Tibial artery (tissue), 4 donors: ENCODE data around the gene GABARAPL2.

ENCODE experiments used
- DNase-seq, 2 donors: peaks; one replicate each; pipeline ENCODE4 v3.0.0-alpha.2; 2019
- H3K27ac ChIP-seq, 2 donors: fragments of 200-600 bp; sonication (generic) in 1 of 2; 1 replicate in 1 of 2; 2 replicates in 1 of 2; pipeline ENCODE4 v1.5.1; 2018 to 2019; ENCODE audit warnings: mild to moderate bottlenecking in 1 of 2
- H3K27me3 ChIP-seq, 2 donors: fragments of 200-600 bp; sonication (generic) in 1 of 2; one replicate each; pipeline versions ENCODE4 v1.5.1 to v1.6.0; 2016 to 2019
- H3K36me3 ChIP-seq, 3 donors: fragments of 200-600 bp; sonication (generic) in 2 of 3; one replicate each; pipeline ENCODE4 v1.5.1; 2016 to 2019; ENCODE audit warnings: mild to moderate bottlenecking in 2 of 3
- H3K4me1 ChIP-seq, 4 donors: fragments of 200-600 bp; sonication (generic) in 2 of 4; 1 replicate in 3 of 4; 2 replicates in 1 of 4; pipeline ENCODE4 v1.5.1; 2016 to 2019
- H3K4me3 ChIP-seq, 2 donors: fragments of 200-600 bp; sonication (generic) in 1 of 2; 1 replicate in 1 of 2; 2 replicates in 1 of 2; pipeline ENCODE4 v1.5.1; 2018 to 2019; ENCODE audit warnings: mild to moderate bottlenecking in 2 of 2
- H3K9me3 ChIP-seq, 3 donors: fragments of 200-600 bp; sonication (generic) in 1 of 3; one replicate each; pipeline ENCODE4 v1.5.1; 2016 to 2019
- intact Hi-C: fragments of 100-400 bp; cut with DNase I; formaldehyde crosslinking; loops from one replicate; pipeline ENCODE4 v1.15.0; 2023; ENCODE audit warnings: low total_unique reads
- TF ChIP-seq, protein P1 (sequence below), 2 experiments: fragments of 200-600 bp in 1 of 2; fragments of 450-650 bp in 1 of 2; IDR thresholded peaks; one replicate each; pipeline ENCODE4 v1.5.1; 2017 to 2019; ENCODE audit warnings: antibody characterized with exemption in 2 of 2, mild to moderate bottlenecking in 1 of 2, moderate library complexity in 1 of 2

Gene GABARAPL2

DNA sequence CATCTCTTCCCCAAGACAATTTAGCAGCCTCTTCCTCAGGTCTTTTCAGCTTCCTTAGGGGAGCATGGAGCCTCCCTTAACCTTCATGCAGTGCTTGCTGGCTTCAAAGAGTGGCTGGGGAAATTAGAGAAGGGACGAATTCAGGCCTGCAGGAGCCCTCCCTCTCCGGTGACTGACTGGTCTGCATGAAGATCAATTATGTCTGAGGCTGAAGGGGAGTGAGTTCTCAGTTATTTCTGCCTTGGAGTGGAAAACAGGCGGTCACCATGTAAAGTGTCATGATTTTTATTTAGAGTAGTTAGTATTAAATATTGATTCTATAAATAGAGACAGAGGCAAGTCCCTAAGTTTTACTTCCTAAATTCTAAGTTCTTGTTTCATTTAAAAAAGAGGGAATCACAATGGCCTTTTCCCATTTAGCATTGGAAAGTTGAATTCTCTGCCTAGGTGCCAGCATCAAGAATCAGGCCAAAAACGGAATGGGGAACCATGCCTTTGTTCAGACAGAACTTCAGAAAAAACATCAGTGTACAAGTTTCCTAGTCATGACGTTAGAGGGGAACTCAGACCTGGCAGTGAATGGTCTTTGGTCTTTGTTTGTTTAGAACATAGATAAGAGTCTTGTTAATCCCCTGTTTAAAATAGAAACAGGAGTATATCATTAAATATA is 4.4 kb downstream of the GABARAPL2 start:
- TF ChIP-seq, protein P1, sequence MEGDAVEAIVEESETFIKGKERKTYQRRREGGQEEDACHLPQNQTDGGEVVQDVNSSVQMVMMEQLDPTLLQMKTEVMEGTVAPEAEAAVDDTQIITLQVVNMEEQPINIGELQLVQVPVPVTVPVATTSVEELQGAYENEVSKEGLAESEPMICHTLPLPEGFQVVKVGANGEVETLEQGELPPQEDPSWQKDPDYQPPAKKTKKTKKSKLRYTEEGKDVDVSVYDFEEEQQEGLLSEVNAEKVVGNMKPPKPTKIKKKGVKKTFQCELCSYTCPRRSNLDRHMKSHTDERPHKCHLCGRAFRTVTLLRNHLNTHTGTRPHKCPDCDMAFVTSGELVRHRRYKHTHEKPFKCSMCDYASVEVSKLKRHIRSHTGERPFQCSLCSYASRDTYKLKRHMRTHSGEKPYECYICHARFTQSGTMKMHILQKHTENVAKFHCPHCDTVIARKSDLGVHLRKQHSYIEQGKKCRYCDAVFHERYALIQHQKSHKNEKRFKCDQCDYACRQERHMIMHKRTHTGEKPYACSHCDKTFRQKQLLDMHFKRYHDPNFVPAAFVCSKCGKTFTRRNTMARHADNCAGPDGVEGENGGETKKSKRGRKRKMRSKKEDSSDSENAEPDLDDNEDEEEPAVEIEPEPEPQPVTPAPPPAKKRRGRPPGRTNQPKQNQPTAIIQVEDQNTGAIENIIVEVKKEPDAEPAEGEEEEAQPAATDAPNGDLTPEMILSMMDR (IDR thresholded peaks at IDR 0.05) = no peak
- H3K27ac ChIP-seq = no peak overlapping the region

DNA sequence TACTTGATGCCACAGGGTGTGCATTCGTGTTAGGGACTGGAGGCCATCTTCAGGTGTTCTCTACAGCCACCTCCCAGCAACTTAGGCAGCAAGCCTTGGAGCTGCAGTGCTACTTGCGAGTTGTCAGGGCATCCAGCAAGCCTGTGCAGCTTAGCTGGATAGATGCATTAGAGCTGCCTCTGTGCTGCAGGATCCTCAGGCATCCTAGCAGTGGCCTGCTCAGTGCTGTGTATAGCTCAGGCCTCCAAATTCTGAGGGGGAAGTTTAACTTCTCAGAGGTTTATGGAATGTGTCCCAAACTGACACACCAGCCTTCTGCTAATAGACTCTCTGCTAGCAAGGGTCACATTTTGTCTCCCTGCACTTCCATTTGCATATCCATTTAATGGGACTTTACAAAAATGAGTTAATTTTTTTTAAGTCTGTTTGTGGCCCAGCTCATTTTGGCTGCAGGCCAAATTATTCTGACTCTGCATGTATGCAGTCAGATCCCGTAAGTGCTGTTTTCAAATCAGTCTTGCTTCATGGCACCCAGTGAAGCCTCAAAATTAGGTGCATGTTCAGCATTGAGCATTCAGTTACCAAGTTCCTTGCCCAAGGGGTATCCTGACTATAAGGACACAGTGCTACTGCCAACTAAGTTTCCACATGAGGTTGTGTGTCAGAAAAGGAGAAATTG is 6.8 kb downstream of the GABARAPL2 start:
- no peaks in the 10 kb centered on the region for H3K9me3 ChIP-seq
- H3K4me3 ChIP-seq = no peak overlapping the region
- intact Hi-C loops = no loop called here
- TF ChIP-seq, protein P1 (IDR thresholded peaks at IDR 0.05) = no peak
- no peak overlapping the region for H3K27ac ChIP-seq
- peaks cover 75 to 98% (median 89%) of the 10 kb centered on the region in 3 donors for H3K36me3 ChIP-seq
- no peaks in the 10 kb centered on the region for H3K27me3 ChIP-seq
- no peak for DNase-seq
- peaks cover 0 to 52% (median 30%) of the 10 kb centered on the region in 4 donors for H3K4me1 ChIP-seq

More for the DNA sequence above, 4.4 kb downstream of the GABARAPL2 start:
- intact Hi-C loops = no loop called here
- no peaks in the 10 kb centered on the region for H3K27me3 ChIP-seq
- H3K36me3 ChIP-seq = peaks cover 61 to 80% (median 71%) of the 10 kb centered on the region in 3 donors
- no peak for DNase-seq
- H3K4me3 ChIP-seq = no peak overlapping the region
- no peaks in the 10 kb centered on the region for H3K9me3 ChIP-seq
- H3K4me1 ChIP-seq = peaks cover 0 to 68% (median 43%) of the 10 kb centered on the region in 4 donors

DNA sequence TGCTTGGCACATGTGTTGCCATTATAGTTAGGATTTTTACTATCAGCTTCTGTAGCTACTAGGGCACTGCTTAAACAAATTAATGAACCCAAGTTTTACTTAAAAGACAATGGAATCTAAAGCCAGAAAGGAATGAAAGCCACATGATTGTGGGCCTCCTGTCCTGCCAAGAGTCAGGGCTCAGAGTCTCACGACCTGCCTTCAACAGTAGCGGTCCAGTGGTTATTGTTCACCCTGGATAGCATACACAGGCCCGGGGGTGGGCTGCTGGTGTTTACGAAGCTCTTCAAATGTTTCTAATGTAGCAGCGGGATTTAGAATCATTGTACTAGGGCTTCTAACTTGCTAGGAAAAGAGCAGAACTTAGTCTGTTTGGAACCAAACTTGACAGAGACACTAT is 7.8 kb downstream of the GABARAPL2 start:
- Histone ChIP-seq H3K27me3 (no peaks in the 10 kb centered on the region), H3K9me3 (no peaks in the 10 kb centered on the region), H3K4me1 (peaks cover 0 to 42% (median 23%) of the 10 kb centered on the region in 4 donors), H3K27ac (no peak overlapping the region), H3K36me3 (peaks cover 77 to 98% (median 89%) of the 10 kb centered on the region in 3 donors), H3K4me3 (no peak overlapping the region)
- intact Hi-C loops = no loop called here
- TF ChIP-seq, protein P1 (IDR thresholded peaks at IDR 0.05) = no peak
- no peak for DNase-seq

DNA sequence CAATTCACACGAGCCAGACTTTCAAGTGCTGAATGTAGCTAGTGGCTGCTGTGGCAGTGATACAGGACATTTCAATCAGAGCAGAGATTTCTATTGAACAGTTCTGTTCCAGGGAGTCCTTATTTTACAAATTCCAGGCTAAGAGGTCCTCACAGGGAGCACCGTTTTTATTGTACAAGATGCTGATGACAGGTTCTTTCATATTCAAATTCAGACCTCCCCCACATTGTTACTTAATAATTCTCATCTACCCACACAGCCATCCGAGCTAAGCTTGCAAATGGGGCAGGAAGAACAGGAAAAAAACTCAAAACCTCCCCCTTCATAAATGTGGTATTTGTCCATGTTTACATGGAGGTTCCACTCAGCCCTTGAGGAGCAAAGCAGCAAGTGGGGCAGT is 9.8 kb downstream of the GABARAPL2 start:
- DNase-seq = no peak
- Histone ChIP-seq H3K4me1 (peaks cover 0 to 22% (median 9%) of the 10 kb centered on the region in 4 donors), H3K27ac (no peak overlapping the region), H3K9me3 (no peaks in the 10 kb centered on the region), H3K27me3 (no peaks in the 10 kb centered on the region), H3K36me3 (peaks cover 64 to 93% (median 82%) of the 10 kb centered on the region in 3 donors), H3K4me3 (no peak overlapping the region)
- intact Hi-C loops = no loop called here
- TF ChIP-seq, protein P1 (IDR thresholded peaks at IDR 0.05) = no peak

- peak in 1 of 2 donors; percentile 5 for DNase-seq
- no peak overlapping the region for H3K27ac ChIP-seq
- no peaks in the 10 kb centered on the region for H3K27me3 ChIP-seq
- TF ChIP-seq, protein P1 (IDR thresholded peaks at IDR 0.05) = no peak
- peaks cover 0 to 18% (median 8%) of the 10 kb centered on the region in 4 donors for H3K4me1 ChIP-seq
- peaks cover 59 to 89% (median 77%) of the 10 kb centered on the region in 3 donors for H3K36me3 ChIP-seq
- H3K4me3 ChIP-seq = no peak overlapping the region
- H3K9me3 ChIP-seq = no peaks in the 10 kb centered on the region
- intact Hi-C loops = no loop called here
Measured at GRCh38 chr16:75576384-75576811, 10.2 kb downstream of the GABARAPL2 start.
